Right lobe of liver (tissue), 6 donors: ENCODE measurements around the gene TENT5C. TPM values are rescaled to one million over a fixed set of nuclear protein-coding genes. Genes with fewer than 3 reads are reported as not detected.

Experiments
- ATAC-seq, 4 donors: fragments of 200-7000 bp; cut with Tn5 transposase; one replicate each; pipeline ENCODE4 v1.9.1; 2020; ENCODE audit warnings: mild to moderate bottlenecking in 4 of 4, moderate library complexity in 4 of 4
- DNase-seq, 3 donors: peaks; one replicate each; pipeline ENCODE4 v3.0.0-alpha.2; 2020
- H3K27ac ChIP-seq, 3 donors: fragments of 200-600 bp; one replicate each; pipeline ENCODE4 v1.8.0; 2022
- H3K27me3 ChIP-seq, 2 donors: fragments of 200-600 bp; one replicate each; pipeline ENCODE4 v1.8.0; 2022
- H3K36me3 ChIP-seq, 4 donors: fragments of 200-600 bp; sonication (generic) in 1 of 4; one replicate each; pipeline versions ENCODE4 v1.5.1 to v1.8.0; 2017 to 2022; ENCODE audit warnings: control low read depth in 1 of 4
- H3K4me1 ChIP-seq, 4 donors: fragments of 200-600 bp; sonication (generic) in 1 of 4; one replicate each; pipeline versions ENCODE4 v1.5.1 to v1.8.0; 2017 to 2022; ENCODE audit warnings: control low read depth in 1 of 4
- H3K4me3 ChIP-seq, 3 donors: fragments of 200-600 bp; one replicate each; pipeline ENCODE4 v1.8.0; 2022
- H3K9me3 ChIP-seq, 4 donors: fragments of 200-600 bp; sonication (generic) in 1 of 4; one replicate each; pipeline versions ENCODE4 v1.5.1 to v1.8.0; 2017 to 2022; ENCODE audit warnings: control low read depth in 1 of 4
- CTCF ChIP-seq, 4 donors: fragments of 200-600 bp in 3 of 4; fragments of 450-650 bp in 1 of 4; IDR thresholded peaks; one replicate each; pipeline versions ENCODE4 v1.5.1 to v1.8.0; 2016 to 2022; ENCODE audit warnings: antibody characterized with exemption in 4 of 4, mild to moderate bottlenecking in 2 of 4
- POLR2A ChIP-seq: fragments of 450-650 bp; IDR thresholded peaks from one replicate; pipeline ENCODE4 v1.6.1; 2017; ENCODE audit warnings: antibody characterized with exemption, mild to moderate bottlenecking
- WGBS: methylation state at CpG from one replicate; pipeline ENCODE4 v1.1.6; 2018; ENCODE audit warnings: low coverage, low lambda C conversion rate; ENCODE audit not compliant: insufficient coverage; ENCODE audit errors: missing lambda C conversion rate; 5-methylcytosine and 5-hydroxymethylcytosine counted together
- intact Hi-C, 2 donors: fragments of 100-400 bp; cut with DNase I; formaldehyde crosslinking; loops; one replicate each; pipeline versions ENCODE4 v1.11.2 to v1.14.1; 2022
- total RNA-seq, 6 experiments: library from RNA; depleted of rRNA in 2 of 6; stranded (reverse); fragments of >200 nt in 2 of 6; fragmentation: NEBNext Ultra II Directional in 3 of 6; extraction: Animal tissue kit (Norgen Biotek cat#: 25700) in 3 of 6; gene quantifications; one replicate each; pipeline versions ENCODE4 v1.1.0 to v1.2.4, GENCODE V29; 2016 to 2023
- donor health status: DM: no; HTN: yes; CAD: no.
- donor health status: DM: no; HTN: no; CAD: no.
- donor health status: DM: no; HTN: no; CAD: no.
- donor health status: DM: no; HTN: yes; CAD: no.
- donor health status: DM: no; HTN: yes; CAD: no.

Gene TENT5C
- total RNA-seq, 6 experiments from 2014 or later, result 2.3 to 13.7 (median 3.0) TPM

GRCh38 chr1:117636637-117637425 is 31.0 kb downstream of the TENT5C start:
- intact Hi-C loops, result no loop called here
- no peak for ATAC-seq

DNA sequence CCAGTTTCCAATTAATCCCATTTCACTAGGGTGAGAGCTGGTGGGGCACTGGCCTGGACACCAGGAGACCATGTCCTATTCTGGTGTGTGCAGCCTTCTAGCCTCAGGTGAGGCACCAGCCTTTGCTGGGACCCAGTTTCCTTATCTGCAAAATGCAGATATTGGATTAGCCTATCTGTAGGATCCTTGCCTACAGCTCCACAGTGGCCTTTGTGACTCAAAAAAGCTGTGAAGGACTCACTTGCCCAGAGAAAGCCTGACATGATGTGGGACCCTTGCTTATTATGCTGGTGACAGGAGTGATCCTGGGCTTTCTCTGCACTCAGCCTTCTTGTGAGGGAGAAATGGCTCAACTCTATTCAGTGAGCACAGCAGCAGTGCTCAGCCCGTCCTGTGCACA is 32.3 kb downstream of the TENT5C start:
- H3K27ac ChIP-seq, result no peak overlapping the region
- no peaks in the 10 kb centered on the region for H3K27me3 ChIP-seq

More at GRCh38 chr1:117636637-117637425, 31.0 kb downstream of the TENT5C start:
- no peaks in the 10 kb centered on the region for H3K36me3 ChIP-seq
- H3K27ac ChIP-seq, result no peak overlapping the region
- TF ChIP-seq POLR2A, result no peak
- TF ChIP-seq CTCF (IDR thresholded peaks at IDR 0.05), result no peak
- H3K4me1 ChIP-seq, result peaks cover 0 to 28% (median 13%) of the 10 kb centered on the region in 4 donors
- H3K4me3 ChIP-seq, result no peak overlapping the region
- no peaks in the 10 kb centered on the region for H3K9me3 ChIP-seq
- H3K27me3 ChIP-seq, result no peaks in the 10 kb centered on the region
- no peak for DNase-seq
- 74% methylated on average over 8 of the region's 8 CpGs for WGBS

DNA sequence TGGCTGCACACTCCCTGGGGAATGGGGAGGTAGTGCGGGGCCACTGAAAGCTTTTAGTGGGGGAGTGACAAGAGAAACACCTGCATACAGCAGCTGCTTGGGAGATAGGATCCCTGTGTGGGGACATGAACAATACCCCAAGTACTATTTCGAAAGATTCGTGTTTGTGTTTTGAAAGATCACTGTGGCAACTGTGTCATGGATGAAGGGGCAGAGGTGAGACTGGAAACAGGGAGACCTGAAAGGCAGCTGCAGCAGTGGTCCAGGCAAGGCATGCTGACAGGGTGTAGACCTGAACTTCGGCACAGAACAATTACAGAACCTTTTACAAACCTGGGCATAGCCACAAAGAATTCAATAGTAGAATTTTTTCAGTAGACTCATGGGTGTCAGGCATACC is 32.9 kb downstream of the TENT5C start:
- ATAC-seq (peak; percentile 19 to 73 (median 30)), DNase-seq (no peak)
- peaks cover 0 to 10% (median 3%) of the 10 kb centered on the region in 4 donors for H3K4me1 ChIP-seq
- H3K27ac ChIP-seq, result no peak overlapping the region
- intact Hi-C loops, result no loop called here
- H3K4me3 ChIP-seq, result no peak overlapping the region
- TF ChIP-seq CTCF (IDR thresholded peaks at IDR 0.05) (no peak), POLR2A (no peak)
- WGBS, result 47% methylated on average over 3 of the region's 4 CpGs
- no peaks in the 10 kb centered on the region for H3K27me3 ChIP-seq
- H3K9me3 ChIP-seq, result no peaks in the 10 kb centered on the region
- no peaks in the 10 kb centered on the region for H3K36me3 ChIP-seq

More for the DNA sequence above, 32.3 kb downstream of the TENT5C start:
- no peak overlapping the region for H3K4me3 ChIP-seq
- WGBS, result no CpG with 5 or more reads among the region's 1 CpG
- ATAC-seq, result no peak
- H3K36me3 ChIP-seq, result no peaks in the 10 kb centered on the region
- TF ChIP-seq CTCF (IDR thresholded peaks at IDR 0.05) (no peak), POLR2A (no peak)
- intact Hi-C loops, result no loop called here
- DNase-seq, result no peak
- peaks cover 0 to 16% (median 6%) of the 10 kb centered on the region in 4 donors for H3K4me1 ChIP-seq
- H3K9me3 ChIP-seq, result no peaks in the 10 kb centered on the region

DNA sequence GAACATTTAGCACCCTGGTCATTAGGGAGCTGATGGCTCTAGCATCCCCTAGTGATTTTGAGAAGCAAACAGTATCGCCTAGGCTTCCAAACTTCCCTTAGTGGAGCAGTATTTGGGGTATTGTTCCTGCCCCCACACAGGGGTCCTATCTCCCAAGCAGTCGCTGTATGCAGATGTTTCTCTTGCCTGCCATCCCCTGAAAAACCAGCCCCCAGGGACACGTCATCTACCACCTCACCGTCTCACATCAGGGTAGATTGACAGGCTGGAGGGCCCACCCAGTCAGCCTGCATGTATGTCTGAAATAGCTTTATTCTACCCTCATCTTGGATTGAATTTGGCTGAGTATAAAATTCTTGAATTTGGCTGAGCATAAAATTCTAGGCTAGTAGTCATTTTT is 33.9 kb downstream of the TENT5C start:
- no peak overlapping the region for H3K27ac ChIP-seq
- 86% methylated on average over 2 of the region's 4 CpGs for WGBS
- intact Hi-C loops, result no loop called here
- TF ChIP-seq CTCF (IDR thresholded peaks at IDR 0.05), result no peak
- no peak for TF ChIP-seq POLR2A
- no peaks in the 10 kb centered on the region for H3K36me3 ChIP-seq
- H3K4me1 ChIP-seq, result peaks cover 0 to 7% (median 0%) of the 10 kb centered on the region in 4 donors
- no peak for DNase-seq
- H3K27me3 ChIP-seq, result no peaks in the 10 kb centered on the region
- H3K4me3 ChIP-seq, result no peak overlapping the region
- no peaks in the 10 kb centered on the region for H3K9me3 ChIP-seq
- ATAC-seq, result no peak
